Liver (tissue), 9 donors: ENCODE measurements around the gene AKAP7. TPM values are rescaled to one million over a fixed set of nuclear protein-coding genes. Genes with fewer than 3 reads are reported as not detected.

ENCODE experiments used
- DNase-seq: peaks from one replicate; pipeline ENCODE4 v3.0.0-alpha.2; 2017; ENCODE audit warnings: low spot score
- H3K27ac ChIP-seq, 2 donors: one replicate each; pipeline ENCODE4 v1.7.0; 2013; ENCODE audit warnings: inconsistent platforms in 2 of 2, low read length in 2 of 2, control low read depth in 1 of 2, low read depth in 1 of 2, mild to moderate bottlenecking in 1 of 2
- H3K27me3 ChIP-seq, 4 donors: one replicate each; pipeline versions ENCODE4 v1.6.1 to v1.7.0; 2013; ENCODE audit warnings: low read length in 3 of 4, inconsistent platforms in 1 of 4, mild to moderate bottlenecking in 1 of 4, moderate library complexity in 1 of 4; ENCODE audit not compliant: control insufficient read depth in 4 of 4, insufficient read depth in 4 of 4
- H3K36me3 ChIP-seq, 4 donors: one replicate each; pipeline versions ENCODE4 v1.6.1 to v1.7.0; 2013; ENCODE audit warnings: low read length in 3 of 4, mild to moderate bottlenecking in 3 of 4, low read depth in 1 of 4, moderate library complexity in 1 of 4; ENCODE audit not compliant: control insufficient read depth in 4 of 4, insufficient read depth in 3 of 4
- H3K4me1 ChIP-seq, 4 donors: one replicate each; pipeline versions ENCODE4 v1.6.1 to v1.7.0; 2013; ENCODE audit warnings: low read length in 3 of 4, mild to moderate bottlenecking in 3 of 4, moderate library complexity in 1 of 4; ENCODE audit not compliant: control insufficient read depth in 4 of 4, insufficient read depth in 4 of 4
- H3K4me3 ChIP-seq, 3 donors: one replicate each; pipeline versions ENCODE4 v1.6.1 to v1.7.0; 2013; ENCODE audit warnings: low read length in 3 of 3, control low read depth in 1 of 3, low read depth in 1 of 3, mild to moderate bottlenecking in 1 of 3
- H3K9ac ChIP-seq, 2 donors: one replicate each; pipeline ENCODE4 v1.7.0; 2013; ENCODE audit warnings: low read length in 2 of 2, mild to moderate bottlenecking in 2 of 2, moderate library complexity in 2 of 2, control low read depth in 1 of 2, low read depth in 1 of 2
- H3K9me3 ChIP-seq, 4 donors: one replicate each; pipeline versions ENCODE4 v1.6.1 to v1.7.0; 2013; ENCODE audit warnings: low read length in 3 of 4; ENCODE audit not compliant: control insufficient read depth in 4 of 4
- ATF3 ChIP-seq: IDR thresholded peaks from 2 replicates; pipeline ENCODE4 v1.6.1; 2016; ENCODE audit warnings: antibody characterized with exemption
- CTCF ChIP-seq: fragments of 150-350 bp; IDR thresholded peaks from 2 replicates; pipeline ENCODE4 v1.5.1; 2017; ENCODE audit warnings: improper control_type of control experiment, low read depth, low read length; ENCODE audit not compliant: missing input control
- EGR1 ChIP-seq, 2 donors: IDR thresholded peaks; 2 replicates each; pipeline ENCODE4 v1.6.1; 2016 to 2018; ENCODE audit warnings: antibody characterized with exemption in 2 of 2, low read depth in 2 of 2
- FOXA2 ChIP-seq: IDR thresholded peaks from 2 replicates; pipeline ENCODE4 v1.6.1; 2016; ENCODE audit warnings: antibody characterized with exemption
- GABPA ChIP-seq, 2 donors: IDR thresholded peaks in 1 of 2; conservative IDR thresholded peaks in 1 of 2; 2 replicates each; pipeline ENCODE4 v1.6.1; 2016; ENCODE audit warnings: antibody characterized with exemption in 2 of 2, mild to moderate bottlenecking in 1 of 2, moderate library complexity in 1 of 2
- HNF4G ChIP-seq: IDR thresholded peaks from 2 replicates; pipeline ENCODE4 v1.6.1; 2016; ENCODE audit warnings: antibody characterized with exemption
- JUND ChIP-seq, 2 donors: IDR thresholded peaks; 2 replicates each; pipeline ENCODE4 v1.6.1; 2016; ENCODE audit warnings: antibody characterized with exemption in 2 of 2
- MAX ChIP-seq: IDR thresholded peaks from 2 replicates; pipeline ENCODE4 v1.6.1; 2016; ENCODE audit warnings: antibody characterized with exemption
- NR2F2 ChIP-seq: IDR thresholded peaks from 2 replicates; pipeline ENCODE4 v1.6.1; 2016; ENCODE audit warnings: antibody characterized with exemption
- RAD21 ChIP-seq, 2 donors: IDR thresholded peaks; 2 replicates each; pipeline ENCODE4 v1.6.1; 2016; ENCODE audit warnings: antibody characterized with exemption in 2 of 2, mild to moderate bottlenecking in 2 of 2
- REST ChIP-seq: IDR thresholded peaks from 2 replicates; pipeline ENCODE4 v1.6.1; 2016; ENCODE audit warnings: antibody characterized with exemption, mild to moderate bottlenecking
- RXRA ChIP-seq, 2 donors: IDR thresholded peaks; 2 replicates each; pipeline ENCODE4 v1.6.1; 2017 to 2018; ENCODE audit warnings: antibody characterized with exemption in 2 of 2, mild to moderate bottlenecking in 1 of 2
- SP1 ChIP-seq: IDR thresholded peaks from 2 replicates; pipeline ENCODE4 v1.6.1; 2018; ENCODE audit warnings: antibody characterized with exemption, mild to moderate bottlenecking
- ZBTB33 ChIP-seq: IDR thresholded peaks from 2 replicates; pipeline ENCODE4 v1.6.1; 2016; ENCODE audit warnings: antibody characterized with exemption
- WGBS: extraction: QIAGEN DNeasy Blood & Tissue Kit; methylation state at CpG from one replicate; pipeline ENCODE4 v1.1.7; 2013; 5-methylcytosine and 5-hydroxymethylcytosine counted together
- polyA plus RNA-seq, 2 donors: library from polyadenylated mRNA; stranded (reverse) in 1 of 2; unstranded in 1 of 2; fragments of 200-250 nt in 1 of 2; fragments of >200 nt in 1 of 2; fragmentation: Nextera tagmentation in 1 of 2; extraction: Ambion mirVana in 1 of 2; gene quantifications; one replicate each; pipeline versions ENCODE4 v1.2.1 to v1.2.3, GENCODE V29; 2013 to 2015
- total RNA-seq, 2 donors: library from RNA; depleted of rRNA; stranded (reverse); fragments of >200 nt; gene quantifications; one replicate each; pipeline ENCODE4 v1.2.3, GENCODE V29; 2014
- donor health status: healthy.
- donor health status: healthy.
- donor health status: healthy.
- donor health status: healthy.
- donor health status: healthy.

The AKAP7 gene
- total and polyA plus RNA-seq, 4 donors = 7.9 to 25.4 (median 17.7) TPM

GRCh38 chr6:131159578-131159977, 24.3 kb downstream of the AKAP7 start:
- no peak overlapping the region for H3K9ac ChIP-seq
- peaks cover 0 to 3% (median 0%) of the 10 kb centered on the region in 4 donors for H3K4me1 ChIP-seq
- DNase-seq = no peak
- peaks cover 0 to 5% (median 1%) of the 10 kb centered on the region in 4 donors for H3K36me3 ChIP-seq
- H3K9me3 ChIP-seq = no peaks in the 10 kb centered on the region
- H3K27ac ChIP-seq = no peak overlapping the region
- TF ChIP-seq REST = no peak
- no peak for TF ChIP-seq GABPA (IDR thresholded peaks at IDR 0.05 in 1 of 2, conservative IDR thresholded peaks at IDR 0.05 in 1 of 2)
- no peak for TF ChIP-seq EGR1 (IDR thresholded peaks at IDR 0.05; ENCODE audit: low read depth in 2 of 2)
- TF ChIP-seq ZBTB33 = no peak
- TF ChIP-seq SP1 = no peak
- no peak for TF ChIP-seq MAX
- no peak for TF ChIP-seq HNF4G
- TF ChIP-seq JUND (IDR thresholded peaks at IDR 0.05) = no peak
- TF ChIP-seq FOXA2 = no peak
- TF ChIP-seq RAD21 (IDR thresholded peaks at IDR 0.05) = no peak
- WGBS = 86% methylated on average over 2 of the region's 2 CpGs
- H3K27me3 ChIP-seq = no peaks in the 10 kb centered on the region
- no peak overlapping the region for H3K4me3 ChIP-seq

- 13% methylated on average over 1 of the region's 1 CpG for WGBS
- no peak overlapping the region for H3K27ac ChIP-seq
- H3K9me3 ChIP-seq = no peaks in the 10 kb centered on the region
- H3K9ac ChIP-seq = no peak overlapping the region
- no peak for TF ChIP-seq ZBTB33
- TF ChIP-seq NR2F2 = no peak
- no peak for TF ChIP-seq FOXA2
- TF ChIP-seq CTCF = no peak
- TF ChIP-seq RXRA (IDR thresholded peaks at IDR 0.05) = no peak
- TF ChIP-seq SP1 = no peak
- no peak for TF ChIP-seq ATF3
- TF ChIP-seq EGR1 (IDR thresholded peaks at IDR 0.05; ENCODE audit: low read depth in 2 of 2) = no peak
- TF ChIP-seq GABPA (IDR thresholded peaks at IDR 0.05 in 1 of 2, conservative IDR thresholded peaks at IDR 0.05 in 1 of 2) = no peak
- no peak for TF ChIP-seq HNF4G
- no peak for TF ChIP-seq JUND (IDR thresholded peaks at IDR 0.05)
- TF ChIP-seq RAD21 (IDR thresholded peaks at IDR 0.05) = no peak
- TF ChIP-seq MAX = no peak
- H3K4me1 ChIP-seq = peaks cover 0 to 3% (median 0%) of the 10 kb centered on the region in 4 donors
- H3K36me3 ChIP-seq = peaks cover 0 to 7% (median 2%) of the 10 kb centered on the region in 4 donors
- no peak overlapping the region for H3K4me3 ChIP-seq
- DNase-seq = no peak
- H3K27me3 ChIP-seq = no peaks in the 10 kb centered on the region
Measured at GRCh38 chr6:131160254-131160758, 25.0 kb downstream of the AKAP7 start.
